ENCODE results near the gene GNB1.

Gene GNB1

GRCh38 chr1:1847890-1848289, 43.0 kb downstream of the GNB1 start:
- ATAC-seq (ENCODE audit: insufficient read depth, low read depth) (no peak), DNase-seq (no peak)
- H3K27me3 ChIP-seq (ENCODE audit: insufficient read depth, low read length, poor library complexity) = no peaks in the 10 kb centered on the region
- H3K9ac ChIP-seq (ENCODE audit: low read depth, low read length) = no peak overlapping the region
- no peak overlapping the region for H3K27ac ChIP-seq (ENCODE audit: low read length)
- no peak overlapping the region for H3K4me2 ChIP-seq (ENCODE audit: insufficient read depth, low read length)
- no peaks in the 10 kb centered on the region for H3K9me3 ChIP-seq (ENCODE audit: insufficient read depth, low read length, severe bottlenecking)
- H3K79me2 ChIP-seq (ENCODE audit: insufficient read depth, low read length) = peaks cover 99% of the 10 kb centered on the region
- H3K36me3 ChIP-seq (ENCODE audit: insufficient read depth, low read length) = peaks cover 44% of the 10 kb centered on the region
- H2AFZ ChIP-seq (ENCODE audit: low read depth, low read length) = no peak overlapping the region
- H4K20me1 ChIP-seq (ENCODE audit: insufficient read depth, low read length) = peaks cover 88% of the 10 kb centered on the region
- H3K4me3 ChIP-seq (ENCODE audit: low read depth in 1 of 2, low read length in 2 of 2) = no peak overlapping the region
- H3K4me1 ChIP-seq (ENCODE audit: insufficient read depth, low read length) = no peaks in the 10 kb centered on the region
- no peak for TF ChIP-seq EZH2 (IDR thresholded peaks at IDR 0.05; ENCODE audit: borderline replicate concordance, low read depth, low read length, severe bottlenecking)
- no peak for TF ChIP-seq CTCF (IDR thresholded peaks at IDR 0.05; ENCODE audit: borderline replicate concordance, extremely low read depth, low read length, poor library complexity, severe bottlenecking)

- Histone ChIP-seq H2AFZ (ENCODE audit: low read depth, low read length) (no peak overlapping the region), H3K79me2 (ENCODE audit: insufficient read depth, low read length) (peaks cover 99% of the 10 kb centered on the region), H3K27me3 (ENCODE audit: insufficient read depth, low read length, poor library complexity) (no peaks in the 10 kb centered on the region), H4K20me1 (ENCODE audit: insufficient read depth, low read length) (peaks cover 88% of the 10 kb centered on the region), H3K4me2 (ENCODE audit: insufficient read depth, low read length) (no peak overlapping the region), H3K27ac (ENCODE audit: low read length) (no peak overlapping the region), H3K9me3 (ENCODE audit: insufficient read depth, low read length, severe bottlenecking) (no peaks in the 10 kb centered on the region), H3K36me3 (ENCODE audit: insufficient read depth, low read length) (peaks cover 40% of the 10 kb centered on the region), H3K9ac (ENCODE audit: low read depth, low read length) (no peak overlapping the region), H3K4me3 (ENCODE audit: low read depth in 1 of 2, low read length in 2 of 2) (no peak overlapping the region), H3K4me1 (ENCODE audit: insufficient read depth, low read length) (no peaks in the 10 kb centered on the region)
- TF ChIP-seq EZH2 (IDR thresholded peaks at IDR 0.05; ENCODE audit: borderline replicate concordance, low read depth, low read length, severe bottlenecking) = no peak
- TF ChIP-seq CTCF (IDR thresholded peaks at IDR 0.05; ENCODE audit: borderline replicate concordance, extremely low read depth, low read length, poor library complexity, severe bottlenecking) = no peak
- DNase-seq = no peak
- no peak for ATAC-seq (ENCODE audit: insufficient read depth, low read depth)
Observed at GRCh38 chr1:1847061-1847850, 43.6 kb downstream of the GNB1 start.

GRCh38 chr1:1846386-1846918, 44.4 kb downstream of the GNB1 start:
- Histone ChIP-seq H3K4me1 (ENCODE audit: insufficient read depth, low read length) (no peaks in the 10 kb centered on the region), H3K4me2 (ENCODE audit: insufficient read depth, low read length) (no peak overlapping the region), H3K27me3 (ENCODE audit: insufficient read depth, low read length, poor library complexity) (no peaks in the 10 kb centered on the region), H4K20me1 (ENCODE audit: insufficient read depth, low read length) (peaks cover 88% of the 10 kb centered on the region), H3K27ac (ENCODE audit: low read length) (no peak overlapping the region), H2AFZ (ENCODE audit: low read depth, low read length) (no peak overlapping the region), H3K4me3 (ENCODE audit: low read depth in 1 of 2, low read length in 2 of 2) (no peak overlapping the region), H3K79me2 (ENCODE audit: insufficient read depth, low read length) (peaks cover 99% of the 10 kb centered on the region), H3K9ac (ENCODE audit: low read depth, low read length) (no peak overlapping the region), H3K9me3 (ENCODE audit: insufficient read depth, low read length, severe bottlenecking) (no peaks in the 10 kb centered on the region), H3K36me3 (ENCODE audit: insufficient read depth, low read length) (peaks cover 38% of the 10 kb centered on the region)
- DNase-seq (no peak), ATAC-seq (ENCODE audit: insufficient read depth, low read depth) (no peak)
- no peak for TF ChIP-seq CTCF (IDR thresholded peaks at IDR 0.05; ENCODE audit: borderline replicate concordance, extremely low read depth, low read length, poor library complexity, severe bottlenecking)
- no peak for TF ChIP-seq EZH2 (IDR thresholded peaks at IDR 0.05; ENCODE audit: borderline replicate concordance, low read depth, low read length, severe bottlenecking)

Data from DND-41 (cell line).